ENCODE measurements around the gene HORMAD1. TPM values are rescaled to one million over a fixed set of nuclear protein-coding genes. Genes with fewer than 3 reads are reported as not detected.
"Not testable (repeated sequence)": the region's sequence is repeated elsewhere in the genome, so short reads cannot be mapped to it uniquely, and the experiment has no call there.

Gene HORMAD1
- total RNA-seq, 1 donor from 2014 or later, result not detected

- Mint-ChIP-seq H3K9me3 (no peaks in the 10 kb centered on the region), H3K4me3 (no peak overlapping the region), H3K27me3 (no peaks in the 10 kb centered on the region), H3K36me3 (ENCODE audit: low read depth) (peaks cover 36% of the 10 kb centered on the region), H3K27ac (peak overlapping the region; percentile 29), H3K4me1 (peaks cover 7% of the 10 kb centered on the region)
- intact Hi-C loops (cut with micrococcal nuclease), result no loop called here
- DNase-seq, result no peak
Measured at GRCh38 chr1:150748878-150749719, 28.4 kb upstream of the HORMAD1 start.

- Mint-ChIP-seq H3K4me3 (no peak overlapping the region), H3K27me3 (no peaks in the 10 kb centered on the region), H3K4me1 (peaks cover 1% of the 10 kb centered on the region), H3K36me3 (ENCODE audit: low read depth) (peaks cover 15% of the 10 kb centered on the region), H3K9me3 (no peaks in the 10 kb centered on the region), H3K27ac (no peak overlapping the region)
- DNase-seq, result no peak
- intact Hi-C loops (cut with micrococcal nuclease), result no loop called here
Measured at GRCh38 chr1:150730130-150730721, 9.5 kb upstream of the HORMAD1 start.

GRCh38 chr1:150724336-150724735, 3.6 kb upstream of the HORMAD1 start:
- no peak for DNase-seq
- intact Hi-C loops (cut with micrococcal nuclease), result no loop called here
- H3K4me3 Mint-ChIP-seq, result no peak overlapping the region
- H3K27me3 Mint-ChIP-seq, result peaks cover 2% of the 10 kb centered on the region
- H3K36me3 Mint-ChIP-seq (ENCODE audit: low read depth), result no peaks in the 10 kb centered on the region
- no peaks in the 10 kb centered on the region for H3K4me1 Mint-ChIP-seq
- H3K9me3 Mint-ChIP-seq, result no peaks in the 10 kb centered on the region
- no peak overlapping the region for H3K27ac Mint-ChIP-seq

- Mint-ChIP-seq H3K4me1 (no peaks in the 10 kb centered on the region), H3K36me3 (ENCODE audit: low read depth) (no peaks in the 10 kb centered on the region)
- intact Hi-C loops (cut with micrococcal nuclease), result no loop called here
Measured at GRCh38 chr1:150720098-150720497, 597 bp downstream of the HORMAD1 start.

GRCh38 chr1:150718225-150718891, 2.3 kb downstream of the HORMAD1 start:
- intact Hi-C loops (cut with micrococcal nuclease), result no loop called here
- Mint-ChIP-seq H3K4me1 (no peaks in the 10 kb centered on the region), H3K27ac (no peak overlapping the region), H3K36me3 (ENCODE audit: low read depth) (no peaks in the 10 kb centered on the region), H3K4me3 (no peak overlapping the region), H3K9me3 (no peaks in the 10 kb centered on the region), H3K27me3 (peaks cover 5% of the 10 kb centered on the region)
- DNase-seq, result peak; percentile 44

More at GRCh38 chr1:150720098-150720497, 597 bp downstream of the HORMAD1 start:
- peaks cover 5% of the 10 kb centered on the region for H3K27me3 Mint-ChIP-seq
- H3K27ac Mint-ChIP-seq, result no peak overlapping the region
- no peaks in the 10 kb centered on the region for H3K9me3 Mint-ChIP-seq
- no peak overlapping the region for H3K4me3 Mint-ChIP-seq
- DNase-seq, result no peak

- H3K4me3 Mint-ChIP-seq; H3K4me1 Mint-ChIP-seq; H3K36me3 Mint-ChIP-seq (ENCODE audit: low read depth); intact Hi-C loops (cut with micrococcal nuclease); H3K9me3 Mint-ChIP-seq; DNase-seq; H3K27ac Mint-ChIP-seq: not testable (repeated sequence)
- H3K27me3 Mint-ChIP-seq, result peaks cover 26% of the 10 kb centered on the region
Measured at GRCh38 chr1:150709031-150709430, 11.7 kb downstream of the HORMAD1 start.

- Mint-ChIP-seq H3K9me3 (no peaks in the 10 kb centered on the region), H3K4me3 (no peak overlapping the region), H3K36me3 (ENCODE audit: low read depth) (no peaks in the 10 kb centered on the region), H3K27ac (no peak overlapping the region), H3K27me3 (peaks cover 26% of the 10 kb centered on the region), H3K4me1 (peaks cover 2% of the 10 kb centered on the region)
- DNase-seq, result no peak
- intact Hi-C loops (cut with micrococcal nuclease), result no loop called here
Measured at GRCh38 chr1:150708595-150708994, 12.1 kb downstream of the HORMAD1 start.

- H3K36me3 Mint-ChIP-seq (ENCODE audit: low read depth), result no peaks in the 10 kb centered on the region
- peaks cover 40% of the 10 kb centered on the region for H3K27me3 Mint-ChIP-seq
- no peak overlapping the region for H3K27ac Mint-ChIP-seq
Measured at GRCh38 chr1:150706091-150706490, 14.6 kb downstream of the HORMAD1 start.

GRCh38 chr1:150703427-150703826, 17.3 kb downstream of the HORMAD1 start:
- Mint-ChIP-seq H3K4me1 (no peaks in the 10 kb centered on the region), H3K36me3 (ENCODE audit: low read depth) (no peaks in the 10 kb centered on the region), H3K9me3 (no peaks in the 10 kb centered on the region), H3K27me3 (peaks cover 41% of the 10 kb centered on the region), H3K27ac (no peak overlapping the region), H3K4me3 (no peak overlapping the region)
- no peak for DNase-seq
- intact Hi-C loops (cut with micrococcal nuclease), result no loop called here

More at GRCh38 chr1:150706091-150706490, 14.6 kb downstream of the HORMAD1 start:
- DNase-seq, result no peak
- Mint-ChIP-seq H3K9me3 (no peaks in the 10 kb centered on the region), H3K4me3 (no peak overlapping the region), H3K4me1 (peaks cover 2% of the 10 kb centered on the region)
- intact Hi-C loops (cut with micrococcal nuclease), result no loop called here

- intact Hi-C loops (cut with micrococcal nuclease), result loop anchor here (1.0 to 5.0 kb wide), 5 partner anchors 68 to 226 kb away; partner anchors contain the start of genes CTSS, ENSA and MCL1
- Mint-ChIP-seq H3K27ac (peak within 1 kb of the TSS; percentile 92), H3K9me3 (no peaks in the 10 kb centered on the region), H3K36me3 (ENCODE audit: low read depth) (peaks cover 16% of the 10 kb centered on the region), H3K4me1 (peaks cover 19% of the 10 kb centered on the region), H3K27me3 (peaks cover 15% of the 10 kb centered on the region), H3K4me3 (peak within 1 kb of the TSS; percentile 90)
- peak; percentile 97 for DNase-seq
Measured at GRCh38 chr1:150696995-150697927, 23.4 kb downstream of the HORMAD1 start, which contains the start of gene GOLPH3L. Gene GOLPH3L, minus strand, starts transcription at chr1:150697154. Its CDS starts 2,316 bp downstream, at chr1:150694838.

- H3K27ac Mint-ChIP-seq, result peak overlapping the region; percentile 92
- DNase-seq, result no peak
- H3K4me1 Mint-ChIP-seq, result peaks cover 19% of the 10 kb centered on the region
- H3K4me3 Mint-ChIP-seq, result peak overlapping the region; percentile 90
- peaks cover 11% of the 10 kb centered on the region for H3K27me3 Mint-ChIP-seq
- no peaks in the 10 kb centered on the region for H3K9me3 Mint-ChIP-seq
- intact Hi-C loops (cut with micrococcal nuclease), result loop anchor here (2.0 to 5.0 kb wide), 4 partner anchors 68 to 226 kb away; partner anchors contain the start of genes CTSS and MCL1
- peaks cover 17% of the 10 kb centered on the region for H3K36me3 Mint-ChIP-seq (ENCODE audit: low read depth)
Measured at GRCh38 chr1:150696590-150696989, 24.1 kb downstream of the HORMAD1 start.

GRCh38 chr1:150696162-150696561, 24.5 kb downstream of the HORMAD1 start:
- no peak for DNase-seq
- Mint-ChIP-seq H3K9me3 (no peaks in the 10 kb centered on the region), H3K4me3 (peak overlapping the region; percentile 90), H3K27me3 (peaks cover 9% of the 10 kb centered on the region), H3K36me3 (ENCODE audit: low read depth) (peaks cover 19% of the 10 kb centered on the region), H3K27ac (peak overlapping the region; percentile 27), H3K4me1 (peaks cover 19% of the 10 kb centered on the region)
- intact Hi-C loops (cut with micrococcal nuclease), result loop anchor here (2.0 to 5.0 kb wide), 4 partner anchors 69 to 227 kb away; partner anchors contain the start of genes CTSS and MCL1

- H3K4me1 Mint-ChIP-seq, result peaks cover 19% of the 10 kb centered on the region
- intact Hi-C loops (cut with micrococcal nuclease), result loop anchor here (5.0 kb wide), 1 partner anchor 118 kb away; the partner anchor contains the start of gene MCL1
- DNase-seq, result no peak
- H3K4me3 Mint-ChIP-seq, result no peak overlapping the region
- no peak overlapping the region for H3K27ac Mint-ChIP-seq
- H3K36me3 Mint-ChIP-seq (ENCODE audit: low read depth), result peaks cover 21% of the 10 kb centered on the region
- no peaks in the 10 kb centered on the region for H3K9me3 Mint-ChIP-seq
- H3K27me3 Mint-ChIP-seq, result peaks cover 6% of the 10 kb centered on the region
Measured at GRCh38 chr1:150695561-150695960, 25.1 kb downstream of the HORMAD1 start.

All from activated CD4-positive, alpha-beta T cell treated with anti-CD3 and anti-CD28 coated beads, Interleukin-2, amount 10 ng/mL, durations not matched to agents 24 days and 14 days (primary cell).